IPS DF 4.7 (cell line): Measurements from ENCODE around the gene ZNF320.
A peak's percentile ranks its signal among the peaks of the same experiment; 100 is the strongest.
"Not testable (repeated sequence)": the region's sequence is repeated elsewhere in the genome, so short reads cannot be mapped to it uniquely, and the experiment has no call there.

ENCODE experiments used
- DNase-seq: peaks from one replicate; pipeline ENCODE4 v3.0.0-alpha.2; 2013; ENCODE audit warnings: low spot score; ENCODE audit errors: extremely low read depth

Gene ZNF320

GRCh38 chr19:52922841-52923777 is 25.7 kb upstream of the ZNF320 start, which contains the start of gene ZNF888:
Gene ZNF888 (minus strand): TSS chr19:52923428. CDS start chr19:52917873, 5,555 bp downstream.
- DNase-seq = no peak

- no peak for DNase-seq
These were observed 20.1 kb upstream of the ZNF320 start for GRCh38 chr19:52917531-52917930.

- no peak for DNase-seq
These were observed 13.2 kb upstream of the ZNF320 start for GRCh38 chr19:52910648-52911047.

- DNase-seq = not testable (repeated sequence)
These were observed 6.8 kb upstream of the ZNF320 start for GRCh38 chr19:52904052-52904780.

GRCh38 chr19:52901842-52902241 is 4.4 kb upstream of the ZNF320 start:
- no peak for DNase-seq

GRCh38 chr19:52898596-52898995 is 1.2 kb upstream of the ZNF320 start:
- DNase-seq = not testable (repeated sequence)

GRCh38 chr19:52898101-52898500 is 666 bp upstream of the ZNF320 start:
- DNase-seq = no peak

GRCh38 chr19:52896431-52897137 is 851 bp downstream of the ZNF320 start:
- DNase-seq = no peak

GRCh38 chr19:52891336-52891735 is 6.1 kb downstream of the ZNF320 start:
- DNase-seq = no peak

- no peak for DNase-seq
These were observed 7.5 kb downstream of the ZNF320 start for GRCh38 chr19:52889931-52890330.

GRCh38 chr19:52889076-52889475 is 8.4 kb downstream of the ZNF320 start:
- no peak for DNase-seq

GRCh38 chr19:52880895-52881389 is 16.5 kb downstream of the ZNF320 start:
- DNase-seq = no peak

GRCh38 chr19:52872996-52873395 is 24.4 kb downstream of the ZNF320 start:
- not testable (repeated sequence) for DNase-seq

- DNase-seq = no peak
These were observed 26.0 kb downstream of the ZNF320 start for GRCh38 chr19:52871466-52871865.

- not testable (repeated sequence) for DNase-seq
These were observed 29.4 kb downstream of the ZNF320 start for GRCh38 chr19:52868031-52868430.

- DNase-seq = peak; percentile 28
These were observed 39.9 kb downstream of the ZNF320 start, which contains the start of gene ZNF468 for GRCh38 chr19:52857378-52858191. Gene ZNF468 (minus strand): TSS chr19:52857619. CDS start chr19:52854272, 3,347 bp downstream.

GRCh38 chr19:52856540-52857377 is 40.7 kb downstream of the ZNF320 start:
- not testable (repeated sequence) for DNase-seq
